GM12878 (cell line): ENCODE data around the gene SLC9A3. TPM values are rescaled to one million over a fixed set of nuclear protein-coding genes. Genes with fewer than 3 reads are reported as not detected.

Experiments used
- ATAC-seq: fragments of 200-7000 bp; cut with Tn5 transposase; 3 replicates; pipeline ENCODE4 v1.9.1; 2020; ENCODE audit warnings: mild to moderate bottlenecking, moderate library complexity
- BruUV-seq: library from RNA; stranded (reverse); fragments of 400-500 nt; replicated peaks from 2 replicates; lab custom pipeline; 2021; lab: Mats Ljungman, UMichigan
- CTCF ChIA-PET: fragments of 300-600 bp; sonication (Branson Sonifier 250); formaldehyde crosslinking; extraction: SDS; loops from one replicate; lab custom pipeline; 2021; ENCODE audit warnings: inconsistent platforms; lab: Yijun Ruan, JAX
- POLR2A ChIA-PET: fragments of 350-600 bp; formaldehyde crosslinking; extraction: SDS; loops from one replicate; lab custom pipeline; 2021; ENCODE audit warnings: inconsistent platforms; lab: Charles Lee
- RAD21 ChIA-PET: fragments of 300-600 bp; sonication (Branson Sonifier 250); formaldehyde crosslinking; loops from one replicate; lab custom pipeline; 2023; ENCODE audit warnings: antibody characterized with exemption; ENCODE audit not compliant: unreplicated experiment; lab: Charles Lee
- SMC1A ChIA-PET: fragments of 300-600 bp; sonication (Branson Sonifier 250); formaldehyde crosslinking; loops from one replicate; lab custom pipeline; 2023; ENCODE audit not compliant: unreplicated experiment, uncharacterized antibody; lab: Charles Lee
- DNase-seq: peaks from one replicate; pipeline ENCODE4 v3.0.0-alpha.2; 2011; ENCODE audit warnings: low read depth, low spot score
- FAIRE-seq: peaks from 3 replicates; lab custom pipeline; 2011; peaks lifted over from hg19 to GRCh38; lab: Jason Lieb, UNC
- H2AFZ ChIP-seq: 2 replicates; pipeline ENCODE4 v1.6.0; 2011; ENCODE audit warnings: low read depth, low read length, control low read depth; ENCODE audit not compliant: control insufficient read depth
- H3K27ac ChIP-seq: 2 replicates; pipeline ENCODE4 v1.5.1; 2011; ENCODE audit warnings: control low read depth; ENCODE audit not compliant: control insufficient read depth, insufficient read depth
- H3K27me3 ChIP-seq, 2 experiments: replicated peaks in 1 of 2; 2 replicates each; pipeline versions ENCODE4 v1.6.0 to v1.6.1; 2011; ENCODE audit warnings: low read length in 1 of 2; ENCODE audit not compliant: control insufficient read depth in 2 of 2, insufficient read depth in 2 of 2
- H3K36me3 ChIP-seq, 2 experiments: 2 replicates each; pipeline ENCODE4 v1.5.1; 2011; ENCODE audit warnings: low read length in 1 of 2; ENCODE audit not compliant: control insufficient read depth in 2 of 2, insufficient read depth in 2 of 2
- H3K4me1 ChIP-seq: 2 replicates; pipeline ENCODE4 v1.6.1; 2011; ENCODE audit warnings: mild to moderate bottlenecking, low read length, moderate library complexity, mixed read lengths; ENCODE audit not compliant: control insufficient read depth, insufficient read depth
- H3K4me2 ChIP-seq: 2 replicates; pipeline ENCODE4 v1.6.0; 2011; ENCODE audit warnings: control low read depth; ENCODE audit not compliant: control insufficient read depth, insufficient read depth
- H3K4me3 ChIP-seq: fragments of 200-600 bp; sonication (generic); 2 replicates; pipeline ENCODE4 v1.5.1; 2016
- H3K79me2 ChIP-seq: 2 replicates; pipeline ENCODE4 v1.6.0; 2011; ENCODE audit warnings: low read length; ENCODE audit not compliant: control insufficient read depth, insufficient read depth
- H3K9ac ChIP-seq: 2 replicates; pipeline ENCODE4 v1.8.0; 2011; ENCODE audit warnings: low read length, control low read depth, mixed read lengths; ENCODE audit not compliant: control insufficient read depth, insufficient read depth
- H3K9me3 ChIP-seq: replicated peaks from 3 replicates; pipeline ENCODE4 v1.5.1; 2011; ENCODE audit warnings: mild to moderate bottlenecking, low read length; ENCODE audit not compliant: control insufficient read depth, insufficient read depth
- H4K20me1 ChIP-seq: 2 replicates; pipeline ENCODE4 v1.6.0; 2011; ENCODE audit not compliant: control insufficient read depth, insufficient read depth
- BCL11A ChIP-seq: IDR thresholded peaks from 2 replicates; pipeline ENCODE4 v1.6.1; 2011; ENCODE audit warnings: low read depth, low read length
- CBX3 ChIP-seq: fragments of 200-600 bp; sonication (generic); IDR thresholded peaks from 2 replicates; pipeline ENCODE4 v1.6.1; 2016; ENCODE audit warnings: low read depth, borderline replicate concordance
- E2F8 ChIP-seq: fragments of 450-650 bp; IDR thresholded peaks from 2 replicates; pipeline ENCODE4 v1.6.1; 2018; ENCODE audit warnings: mild to moderate bottlenecking, low read depth, moderate library complexity; ENCODE audit not compliant: partially characterized antibody
- FOXM1 ChIP-seq: IDR thresholded peaks from 2 replicates; pipeline ENCODE4 v1.6.1; 2012; ENCODE audit warnings: low read depth, mild to moderate bottlenecking, inconsistent platforms, low read length, moderate library complexity
- GATAD2B ChIP-seq: fragments of 450-650 bp; conservative IDR thresholded peaks from 2 replicates; pipeline ENCODE4 v1.6.1; 2017; ENCODE audit warnings: low read depth, mild to moderate bottlenecking, moderate library complexity
- HDAC2 ChIP-seq: fragments of 200-600 bp; sonication (generic); IDR thresholded peaks from 2 replicates; pipeline ENCODE4 v1.6.1; 2017
- MAX ChIP-seq: IDR thresholded peaks from 2 replicates; pipeline ENCODE4 v1.6.1; 2012; ENCODE audit warnings: low read depth, low read length, improper control_type of control experiment
- PKNOX1 ChIP-seq: fragments of 450-650 bp; IDR thresholded peaks from 2 replicates; pipeline ENCODE4 v1.6.1; 2016; ENCODE audit warnings: mild to moderate bottlenecking
- RFX5 ChIP-seq: IDR thresholded peaks from 2 replicates; pipeline ENCODE4 v1.6.1; 2011; ENCODE audit warnings: low read depth, low read length, improper control_type of control experiment
- SREBF1 ChIP-seq: IDR thresholded peaks from 2 replicates; pipeline ENCODE4 v1.6.1; 2012; ENCODE audit warnings: mild to moderate bottlenecking, low read length
- SUZ12 ChIP-seq: fragments of 200-600 bp; sonication (generic); IDR thresholded peaks from one replicate; pipeline ENCODE4 v1.6.1; 2018; ENCODE audit warnings: antibody characterized with exemption, mild to moderate bottlenecking; ENCODE audit not compliant: unreplicated experiment
- TARDBP ChIP-seq: IDR thresholded peaks from 2 replicates; pipeline ENCODE4 v1.6.1; 2016; ENCODE audit warnings: borderline replicate concordance
- ZSCAN29 ChIP-seq: fragments of 450-650 bp; IDR thresholded peaks from 2 replicates; pipeline ENCODE4 v1.6.1; 2017; ENCODE audit warnings: mild to moderate bottlenecking, moderate library complexity
- ZZZ3 ChIP-seq: IDR thresholded peaks from 2 replicates; pipeline ENCODE4 v1.6.1; 2011; ENCODE audit warnings: low read depth; ENCODE audit not compliant: control insufficient read depth, insufficient read length
- WGBS: methylation state at CpG from one replicate; pipeline ENCODE4 v1.1.6; 2016; ENCODE audit warnings: low lambda C conversion rate; ENCODE audit not compliant: insufficient replicate concordance, insufficient coverage; ENCODE audit errors: missing lambda C conversion rate; 5-methylcytosine and 5-hydroxymethylcytosine counted together
- in situ Hi-C: fragments of 300-500 bp; cut with MboI; formaldehyde crosslinking; loops from 9 replicates; pipeline ENCODE4 v1.14.3; 2018; ENCODE audit warnings: mixed read lengths
- intact Hi-C: fragments of 100-400 bp; cut with micrococcal nuclease; formaldehyde crosslinking; loops from one replicate; pipeline ENCODE4 v1.14.2; 2022; ENCODE audit not compliant: unreplicated experiment
- polyA plus RNA-seq, 11 experiments: library from polyadenylated mRNA; depleted of rRNA in 4 of 11; unstranded in 6 of 11; stranded (reverse) in 5 of 11; fragments of >200 nt; fragmentation: Nextera tagmentation in 4 of 11; fragmentation: Illumina TruSeq in 1 of 11; extraction: Ambion mirVana in 4 of 11; extraction: Trizol in 1 of 11; gene quantifications; 1 replicate in 1 of 11; 2 replicates in 10 of 11; pipeline versions ENCODE4 v1.2.1 to v1.2.3, GENCODE V29; 2011 to 2016; ENCODE audit warnings: inconsistent platforms in 2 of 11, missing spikeins in 2 of 11, low read depth in 1 of 11
- total RNA-seq, 4 experiments: library from RNA; depleted of rRNA in 3 of 4; stranded (reverse); fragments of >200 nt in 3 of 4; fragmentation: Illumina TruSeq in 1 of 4; extraction: Trizol in 1 of 4; gene quantifications; 2 replicates each; pipeline versions ENCODE4 v1.2.1 to v1.2.3, GENCODE V29; 2013 to 2021

The SLC9A3 gene
- total and polyA plus RNA-seq, 10 of the 15 experiments (the other 5 are each of a cell fraction or from before 2014, with no cell fraction given): 0.04 to 5.2 (median 2.3) TPM; not detected in 1

GRCh38 chr5:490116-491106, 33.8 kb downstream of the SLC9A3 start:
- H3K27ac ChIP-seq: no peak overlapping the region
- TF ChIP-seq GATAD2B (no peak), TARDBP (no peak), SREBF1 (no peak), BCL11A (no peak)
- TF ChIP-seq, all 136 proteins: peak for 0
- ChIA-PET SMC1A (no interaction called here), POLR2A (no interaction called here), CTCF (no interaction called here), RAD21 (no interaction called here)
- DNase-seq: no peak
- Histone ChIP-seq H2AFZ (no peak overlapping the region), H3K4me3 (no peak overlapping the region), H3K4me1 (no peaks in the 10 kb centered on the region), H3K36me3 (no peaks in the 10 kb centered on the region), H3K4me2 (no peak overlapping the region), H3K9ac (no peak overlapping the region), H3K79me2 (no peaks in the 10 kb centered on the region), H3K27me3 (no peaks in the 10 kb centered on the region), H4K20me1 (no peaks in the 10 kb centered on the region), H3K9me3 (no peaks in the 10 kb centered on the region)
- WGBS: 58% methylated on average over 44 of the region's 48 CpGs
- in situ Hi-C loops: no loop called here
- FAIRE-seq: no peak
- intact Hi-C loops: no loop called here
- no TSS peak for BruUV-seq
- ATAC-seq: no peak

- POLR2A ChIA-PET: no interaction called here
- no peak overlapping the region for H3K4me2 ChIP-seq
- WGBS: 44% methylated on average over 21 of the region's 21 CpGs
- intact Hi-C loops: no loop called here
- no peaks in the 10 kb centered on the region for H3K9me3 ChIP-seq
- H3K27ac ChIP-seq: no peak overlapping the region
- H2AFZ ChIP-seq: no peak overlapping the region
- H3K27me3 ChIP-seq: no peaks in the 10 kb centered on the region
- no peaks in the 10 kb centered on the region for H3K36me3 ChIP-seq
- RAD21 ChIA-PET: no interaction called here
- FAIRE-seq: no peak
- H4K20me1 ChIP-seq: no peaks in the 10 kb centered on the region
- no peaks in the 10 kb centered on the region for H3K4me1 ChIP-seq
- H3K9ac ChIP-seq: no peak overlapping the region
- in situ Hi-C loops: no loop called here
- BruUV-seq: no TSS peak
- H3K79me2 ChIP-seq: no peaks in the 10 kb centered on the region
- H3K4me3 ChIP-seq: no peak overlapping the region
- no peak for ATAC-seq
- DNase-seq: no peak
- CTCF ChIA-PET: no interaction called here
- SMC1A ChIA-PET: no interaction called here
- no peak for TF ChIP-seq E2F8
- TF ChIP-seq ZSCAN29: no peak
- TF ChIP-seq MAX: no peak
- TF ChIP-seq SUZ12: no peak
- TF ChIP-seq HDAC2: no peak
- TF ChIP-seq FOXM1: no peak
- no peak for TF ChIP-seq CBX3
- no peak for TF ChIP-seq PKNOX1
- TF ChIP-seq ZZZ3: no peak
- TF ChIP-seq RFX5: no peak
Measured at GRCh38 chr5:489689-490080, 34.6 kb downstream of the SLC9A3 start.
